KMS-11 (cell line): ENCODE data around the gene CNTN1.

ENCODE experiments used
- H2AFZ ChIP-seq: fragments of 200-600 bp; sonication (generic); 2 replicates; pipeline ENCODE4 v1.6.1; 2016; ENCODE audit warnings: antibody characterized with exemption, mixed run types, low read depth
- H3K27ac ChIP-seq: fragments of 200-600 bp; sonication (generic); 2 replicates; pipeline ENCODE4 v1.6.1; 2016; ENCODE audit warnings: mild to moderate bottlenecking, mixed run types
- H3K27me3 ChIP-seq: fragments of 200-600 bp; sonication (generic); 2 replicates; pipeline ENCODE4 v1.6.1; 2017; ENCODE audit warnings: mild to moderate bottlenecking, low read depth, mixed run types, moderate library complexity; ENCODE audit not compliant: insufficient read depth
- H3K36me3 ChIP-seq: fragments of 200-600 bp; sonication (generic); 2 replicates; pipeline ENCODE4 v1.6.1; 2017; ENCODE audit warnings: mild to moderate bottlenecking, mixed run types; ENCODE audit not compliant: insufficient read depth
- H3K4me1 ChIP-seq: fragments of 200-600 bp; sonication (generic); 2 replicates; pipeline ENCODE4 v1.6.1; 2016; ENCODE audit warnings: mild to moderate bottlenecking, low read depth, mixed run types; ENCODE audit not compliant: poor library complexity, severe bottlenecking
- H3K4me2 ChIP-seq: fragments of 200-600 bp; sonication (generic); 2 replicates; pipeline ENCODE4 v1.7.0; 2016; ENCODE audit warnings: mild to moderate bottlenecking, mixed run types
- H3K4me3 ChIP-seq: fragments of 200-600 bp; sonication (generic); IDR thresholded peaks from 2 replicates; pipeline ENCODE4 v1.6.1; 2017; ENCODE audit warnings: low read depth, low read length, mixed read lengths; ENCODE audit not compliant: insufficient read depth
- H3K79me2 ChIP-seq: fragments of 200-600 bp; sonication (generic); 2 replicates; pipeline ENCODE4 v1.6.1; 2016; ENCODE audit warnings: low read depth, mixed run types; ENCODE audit not compliant: insufficient read depth
- H3K9ac ChIP-seq: fragments of 200-600 bp; sonication (generic); 2 replicates; pipeline ENCODE4 v1.6.1; 2016; ENCODE audit warnings: mild to moderate bottlenecking, mixed run types
- H4K20me1 ChIP-seq: fragments of 200-600 bp; sonication (generic); 2 replicates; pipeline ENCODE4 v1.6.1; 2016; ENCODE audit warnings: mild to moderate bottlenecking, mixed run types; ENCODE audit not compliant: insufficient read depth
- TF ChIP-seq, protein P1 (sequence below): fragments of 200-600 bp; sonication (generic); conservative IDR thresholded peaks from 2 replicates; pipeline ENCODE4 v1.6.1; 2017; ENCODE audit warnings: low read depth, mild to moderate bottlenecking, antibody characterized with exemption, low read length, moderate library complexity, mixed read lengths

The CNTN1 gene

DNA sequence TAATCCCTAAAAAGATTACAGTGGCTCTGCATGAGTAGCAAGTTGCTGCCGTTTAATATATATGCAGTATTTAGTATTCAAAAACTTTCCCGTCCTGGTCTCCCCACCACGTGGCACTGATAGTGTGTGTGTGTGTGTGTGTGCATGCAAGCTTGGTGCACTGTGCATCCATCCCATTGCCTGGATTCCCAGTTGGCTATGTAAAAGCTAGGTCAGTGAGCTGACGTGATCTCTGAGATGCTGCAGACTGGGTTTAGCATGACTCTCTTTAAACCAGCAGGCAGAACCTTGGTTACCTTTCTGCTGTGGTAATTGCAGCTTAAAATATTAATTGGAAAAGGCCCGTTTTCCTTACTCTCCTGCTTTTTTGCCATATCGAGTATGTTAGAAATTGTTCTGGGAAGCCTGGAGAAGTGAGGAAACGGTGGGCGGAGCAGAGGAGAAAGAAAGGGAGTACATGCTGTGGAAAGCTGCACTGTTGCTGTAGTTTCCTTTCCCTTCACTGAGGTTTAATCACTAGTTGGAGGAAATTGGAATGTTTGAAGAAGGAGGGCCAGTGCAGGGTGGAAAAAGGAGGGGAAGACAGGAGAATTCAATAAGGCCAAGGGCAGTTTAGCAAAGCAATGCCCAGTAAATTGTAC lies 4.0 kb upstream of the CNTN1 start:
- TF ChIP-seq, protein P1, sequence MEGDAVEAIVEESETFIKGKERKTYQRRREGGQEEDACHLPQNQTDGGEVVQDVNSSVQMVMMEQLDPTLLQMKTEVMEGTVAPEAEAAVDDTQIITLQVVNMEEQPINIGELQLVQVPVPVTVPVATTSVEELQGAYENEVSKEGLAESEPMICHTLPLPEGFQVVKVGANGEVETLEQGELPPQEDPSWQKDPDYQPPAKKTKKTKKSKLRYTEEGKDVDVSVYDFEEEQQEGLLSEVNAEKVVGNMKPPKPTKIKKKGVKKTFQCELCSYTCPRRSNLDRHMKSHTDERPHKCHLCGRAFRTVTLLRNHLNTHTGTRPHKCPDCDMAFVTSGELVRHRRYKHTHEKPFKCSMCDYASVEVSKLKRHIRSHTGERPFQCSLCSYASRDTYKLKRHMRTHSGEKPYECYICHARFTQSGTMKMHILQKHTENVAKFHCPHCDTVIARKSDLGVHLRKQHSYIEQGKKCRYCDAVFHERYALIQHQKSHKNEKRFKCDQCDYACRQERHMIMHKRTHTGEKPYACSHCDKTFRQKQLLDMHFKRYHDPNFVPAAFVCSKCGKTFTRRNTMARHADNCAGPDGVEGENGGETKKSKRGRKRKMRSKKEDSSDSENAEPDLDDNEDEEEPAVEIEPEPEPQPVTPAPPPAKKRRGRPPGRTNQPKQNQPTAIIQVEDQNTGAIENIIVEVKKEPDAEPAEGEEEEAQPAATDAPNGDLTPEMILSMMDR = no peak
- Histone ChIP-seq H3K9ac (no peak overlapping the region), H2AFZ (no peak overlapping the region), H3K36me3 (no peaks in the 10 kb centered on the region), H3K27me3 (no peaks in the 10 kb centered on the region), H4K20me1 (no peaks in the 10 kb centered on the region), H3K4me3 (no peak overlapping the region), H3K27ac (no peak overlapping the region), H3K79me2 (no peaks in the 10 kb centered on the region), H3K4me2 (no peak overlapping the region), H3K4me1 (no peaks in the 10 kb centered on the region)

DNA sequence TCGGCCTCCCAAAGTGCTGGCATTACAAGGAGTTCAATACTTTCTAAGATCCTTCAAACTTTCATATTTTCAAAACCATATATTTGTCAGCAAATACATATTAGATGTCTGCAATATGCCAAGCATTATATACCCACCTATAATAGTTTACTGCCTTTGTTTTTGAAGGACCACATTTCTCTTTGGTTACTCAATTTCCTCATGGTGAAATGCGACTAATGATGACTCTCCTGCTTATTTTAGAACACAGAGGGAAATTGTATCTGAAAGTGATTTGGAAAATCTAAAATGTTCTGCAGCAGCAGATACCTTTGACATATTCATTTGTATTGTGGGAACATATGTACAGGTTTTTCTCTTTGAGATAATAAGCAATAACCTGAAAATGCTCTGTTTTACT lies 2.7 kb upstream of the CNTN1 start:
- Histone ChIP-seq H3K79me2 (no peaks in the 10 kb centered on the region), H3K4me3 (no peak overlapping the region), H3K36me3 (no peaks in the 10 kb centered on the region), H4K20me1 (no peaks in the 10 kb centered on the region), H3K4me1 (no peaks in the 10 kb centered on the region), H3K27ac (no peak overlapping the region), H3K27me3 (no peaks in the 10 kb centered on the region), H3K9ac (no peak overlapping the region), H3K4me2 (no peak overlapping the region), H2AFZ (no peak overlapping the region)
- TF ChIP-seq, protein P1 = no peak

DNA sequence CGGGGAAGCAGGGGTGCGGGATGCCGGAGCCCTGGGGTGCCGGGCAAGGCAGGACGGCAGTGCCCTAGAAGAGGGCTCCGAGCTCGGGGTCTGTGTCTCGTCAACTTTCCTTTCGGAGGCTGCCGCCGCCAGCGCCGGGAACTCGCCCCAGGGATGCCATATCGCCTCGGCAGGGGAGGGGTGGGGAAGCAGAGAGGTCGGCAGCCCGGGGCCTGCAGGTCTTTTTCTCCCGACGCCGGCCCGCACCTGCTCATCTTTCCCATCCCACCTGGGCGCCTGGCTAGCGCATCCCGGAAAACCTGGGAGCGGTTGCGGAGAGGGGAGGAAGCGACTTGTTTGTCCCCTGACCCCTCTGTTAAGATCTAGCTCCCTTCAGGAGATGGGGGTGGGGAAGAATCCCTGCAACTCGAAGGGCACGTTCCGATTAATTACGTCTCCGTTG lies 547 bp downstream of the CNTN1 start:
- H3K9ac ChIP-seq = peak overlapping the region; percentile 33; the same call in 1 of the 2 replicates
- H3K27ac ChIP-seq = no peak overlapping the region
- H3K79me2 ChIP-seq = no peaks in the 10 kb centered on the region

DNA sequence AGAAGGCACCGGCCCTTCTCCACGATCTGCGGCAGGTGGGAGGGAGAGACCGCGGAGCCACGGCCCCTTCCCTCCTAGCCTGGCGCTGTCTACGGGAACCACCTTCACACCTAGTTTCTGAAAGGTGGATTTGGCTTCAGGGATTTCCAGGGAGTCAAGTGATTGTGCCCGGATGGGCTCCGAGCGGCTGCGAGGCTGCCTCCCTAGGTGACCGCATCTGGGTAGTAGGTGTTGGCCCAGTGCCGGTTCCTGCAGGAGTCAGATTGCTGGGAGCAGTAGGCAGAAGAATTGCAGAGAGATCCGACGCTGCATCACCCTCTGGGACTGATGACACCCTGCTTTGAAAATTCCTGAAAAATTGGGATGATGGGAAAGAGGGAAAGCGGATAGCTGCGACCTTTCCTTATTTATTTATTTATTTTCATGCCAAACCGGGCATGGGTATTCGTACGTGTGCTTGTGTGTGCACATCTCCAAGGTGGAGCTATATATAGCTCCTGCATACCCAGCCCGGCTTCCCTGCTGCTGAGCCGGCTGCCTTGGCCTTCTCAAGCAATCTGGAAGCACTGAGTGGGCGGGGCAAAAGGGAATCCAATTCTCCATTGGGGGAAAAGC lies 1.1 kb downstream of the CNTN1 start:
- no peak overlapping the region for H3K9ac ChIP-seq
- H3K4me1 ChIP-seq = no peaks in the 10 kb centered on the region
- H3K36me3 ChIP-seq = no peaks in the 10 kb centered on the region
- H3K27me3 ChIP-seq = no peaks in the 10 kb centered on the region
- H3K4me3 ChIP-seq = no peak overlapping the region
- H2AFZ ChIP-seq = peak overlapping the region; percentile 82
- TF ChIP-seq, protein P1 = no peak
- H3K79me2 ChIP-seq = no peaks in the 10 kb centered on the region
- H3K4me2 ChIP-seq = peak overlapping the region; percentile 67
- no peaks in the 10 kb centered on the region for H4K20me1 ChIP-seq
- H3K27ac ChIP-seq = no peak overlapping the region

More for the DNA sequence above, 547 bp downstream of the CNTN1 start:
- TF ChIP-seq, protein P1 = no peak
- Histone ChIP-seq H3K36me3 (no peaks in the 10 kb centered on the region), H3K4me1 (no peaks in the 10 kb centered on the region), H4K20me1 (no peaks in the 10 kb centered on the region), H3K4me2 (peak overlapping the region; percentile 67), H2AFZ (peak overlapping the region; percentile 82), H3K27me3 (no peaks in the 10 kb centered on the region), H3K4me3 (no peak overlapping the region)
